Measurements from ENCODE around the gene LPAR5. TPM values are rescaled to one million over a fixed set of nuclear protein-coding genes. Genes with fewer than 3 reads are reported as not detected.

LPAR5 gene
- total RNA-seq, 2 donors from 2014 or later: 27.0 to 32.7 TPM

DNA sequence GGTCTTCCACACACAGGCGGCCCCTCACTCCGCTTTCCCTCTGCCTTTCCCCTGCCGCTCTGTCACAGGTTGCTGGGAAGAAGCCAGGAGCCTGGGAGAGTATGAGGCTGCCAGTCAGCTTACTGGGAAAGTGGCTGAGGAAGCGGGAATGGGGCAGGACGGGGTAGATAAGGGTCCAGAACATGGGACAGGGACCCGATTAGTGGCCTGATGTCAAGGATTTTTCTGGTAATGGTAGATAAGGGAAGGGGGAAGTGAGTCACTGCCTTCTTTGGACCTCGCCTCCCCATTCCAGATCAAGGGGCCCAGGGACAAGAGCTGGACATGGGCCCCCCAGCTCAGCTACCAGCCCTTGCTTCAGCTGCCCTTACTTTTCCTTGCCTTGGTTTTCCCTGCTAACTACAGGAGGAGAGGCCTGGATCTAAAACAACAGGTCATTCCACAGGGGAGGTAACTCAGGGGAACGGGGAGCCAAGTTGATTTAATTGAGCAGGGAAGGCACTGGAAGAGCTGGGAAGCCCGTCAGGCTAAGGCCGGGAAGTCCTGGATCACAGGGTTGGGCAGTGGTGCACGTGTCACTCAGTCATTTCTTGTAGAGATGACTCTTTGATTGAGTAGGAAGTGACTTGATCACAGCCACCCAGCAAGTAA lies 3.5 kb upstream of the LPAR5 start:
- no peaks in the 10 kb centered on the region for H3K4me1 ChIP-seq
- H3K4me3 ChIP-seq: no peak overlapping the region
- H3K27me3 ChIP-seq: no peaks in the 10 kb centered on the region
- no peak overlapping the region for H3K9ac ChIP-seq (ENCODE audit: low read depth in 2 of 2, low read length in 2 of 2)
- no peak for DNase-seq
- intact Hi-C loops (cut with DNase I): no loop called here
- TF ChIP-seq, protein P1, sequence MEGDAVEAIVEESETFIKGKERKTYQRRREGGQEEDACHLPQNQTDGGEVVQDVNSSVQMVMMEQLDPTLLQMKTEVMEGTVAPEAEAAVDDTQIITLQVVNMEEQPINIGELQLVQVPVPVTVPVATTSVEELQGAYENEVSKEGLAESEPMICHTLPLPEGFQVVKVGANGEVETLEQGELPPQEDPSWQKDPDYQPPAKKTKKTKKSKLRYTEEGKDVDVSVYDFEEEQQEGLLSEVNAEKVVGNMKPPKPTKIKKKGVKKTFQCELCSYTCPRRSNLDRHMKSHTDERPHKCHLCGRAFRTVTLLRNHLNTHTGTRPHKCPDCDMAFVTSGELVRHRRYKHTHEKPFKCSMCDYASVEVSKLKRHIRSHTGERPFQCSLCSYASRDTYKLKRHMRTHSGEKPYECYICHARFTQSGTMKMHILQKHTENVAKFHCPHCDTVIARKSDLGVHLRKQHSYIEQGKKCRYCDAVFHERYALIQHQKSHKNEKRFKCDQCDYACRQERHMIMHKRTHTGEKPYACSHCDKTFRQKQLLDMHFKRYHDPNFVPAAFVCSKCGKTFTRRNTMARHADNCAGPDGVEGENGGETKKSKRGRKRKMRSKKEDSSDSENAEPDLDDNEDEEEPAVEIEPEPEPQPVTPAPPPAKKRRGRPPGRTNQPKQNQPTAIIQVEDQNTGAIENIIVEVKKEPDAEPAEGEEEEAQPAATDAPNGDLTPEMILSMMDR (IDR thresholded peaks at IDR 0.05): no peak
- H3K36me3 ChIP-seq: no peaks in the 10 kb centered on the region
- H3K9me3 ChIP-seq: no peaks in the 10 kb centered on the region
- no peak overlapping the region for H3K27ac ChIP-seq

DNA sequence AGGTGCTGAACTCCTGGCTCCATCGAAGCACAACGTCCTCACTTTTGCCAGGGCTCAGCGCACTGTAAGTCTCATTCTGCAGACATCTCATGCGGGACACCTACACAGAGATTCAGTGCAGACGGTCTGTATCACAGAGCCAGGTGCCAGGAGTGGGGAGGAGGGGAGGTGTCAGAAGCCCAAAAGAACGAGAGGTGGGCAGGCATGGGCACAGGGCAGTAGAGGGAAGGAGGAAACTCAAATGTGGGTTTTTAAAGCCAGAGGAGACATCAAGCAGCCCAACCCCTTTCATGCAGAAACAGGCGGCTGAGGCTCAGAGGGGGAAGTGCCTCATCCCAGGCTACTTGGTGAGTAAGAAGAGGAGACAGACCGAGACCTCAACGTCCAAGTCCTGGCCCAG lies 2.5 kb upstream of the LPAR5 start:
- no peaks in the 10 kb centered on the region for H3K27me3 ChIP-seq
- H3K9me3 ChIP-seq: no peaks in the 10 kb centered on the region
- TF ChIP-seq, protein P1 (IDR thresholded peaks at IDR 0.05): no peak
- no peak for DNase-seq
- peak overlapping the region in 1 of 2 donors; percentile 23 for H3K9ac ChIP-seq (ENCODE audit: low read depth in 2 of 2, low read length in 2 of 2)
- no peaks in the 10 kb centered on the region for H3K36me3 ChIP-seq
- intact Hi-C loops (cut with DNase I): no loop called here
- H3K27ac ChIP-seq: no peak overlapping the region
- peaks cover 3% of the 10 kb centered on the region for H3K4me1 ChIP-seq
- H3K4me3 ChIP-seq: no peak overlapping the region

GRCh38 chr12:6635375-6635855 lies 344 bp downstream of the LPAR5 start:
- Histone ChIP-seq H3K9ac (ENCODE audit: low read depth in 2 of 2, low read length in 2 of 2) (peak overlapping the region; percentile 60 to 90), H3K27ac (peak overlapping the region; percentile 71), H3K4me1 (peaks cover 18% of the 10 kb centered on the region), H3K4me3 (peak overlapping the region; percentile 28), H3K36me3 (no peaks in the 10 kb centered on the region), H3K9me3 (no peaks in the 10 kb centered on the region), H3K27me3 (no peaks in the 10 kb centered on the region)
- peak; percentile 60 for DNase-seq
- intact Hi-C loops (cut with DNase I): no loop called here
- TF ChIP-seq, protein P1 (IDR thresholded peaks at IDR 0.05): no peak

DNA sequence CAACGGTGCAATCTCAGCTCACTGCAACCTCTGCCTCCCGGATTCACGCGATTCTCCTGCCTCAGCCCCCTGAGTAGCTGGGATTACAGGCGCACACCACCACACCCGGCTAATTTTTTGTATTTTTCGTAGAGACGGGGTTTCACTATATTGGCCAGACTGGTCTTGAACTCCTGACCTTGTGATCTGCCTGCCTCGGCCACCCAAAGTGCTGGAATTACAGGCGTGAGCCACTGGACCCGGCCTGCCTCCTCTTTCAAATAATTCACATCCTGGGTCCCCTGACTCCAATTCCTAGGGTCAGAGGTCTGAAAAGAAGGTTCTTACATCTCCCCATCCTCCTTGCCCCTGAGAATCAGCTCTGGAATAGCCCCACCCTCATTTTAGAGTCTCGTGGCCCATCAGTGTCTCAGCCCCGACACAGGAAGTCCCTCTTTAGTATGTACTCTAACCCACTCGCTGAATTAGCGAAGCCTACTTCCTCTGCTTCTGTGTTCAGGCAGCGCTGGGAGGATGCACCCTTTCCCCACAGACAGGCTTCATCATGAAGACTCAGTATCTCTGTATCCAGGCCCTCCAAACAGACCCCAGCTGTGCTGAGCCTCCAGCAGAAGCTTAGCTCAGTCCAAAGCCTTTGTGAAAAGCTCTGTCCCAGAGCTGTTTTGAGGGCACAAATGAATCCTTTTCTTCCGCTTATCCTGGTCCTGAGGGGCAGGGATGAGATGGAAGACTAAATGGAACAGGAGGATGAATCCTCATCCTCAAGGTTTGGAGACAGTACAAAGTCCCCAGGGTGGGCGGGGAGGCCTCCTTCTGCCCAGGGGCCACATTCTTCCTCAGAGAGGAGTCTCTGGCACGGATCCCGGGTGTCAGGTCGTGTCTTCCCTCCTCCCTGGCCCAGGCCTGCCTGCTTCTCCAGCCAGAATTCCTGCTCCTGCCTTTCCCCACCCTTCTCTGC lies 3.5 kb downstream of the LPAR5 start:
- Histone ChIP-seq H3K27ac (peak overlapping the region; percentile 86), H3K4me1 (peaks cover 18% of the 10 kb centered on the region), H3K36me3 (no peaks in the 10 kb centered on the region), H3K4me3 (no peak overlapping the region), H3K27me3 (no peaks in the 10 kb centered on the region), H3K9me3 (no peaks in the 10 kb centered on the region), H3K9ac (ENCODE audit: low read depth in 2 of 2, low read length in 2 of 2) (peak overlapping the region; percentile 45 to 82)
- intact Hi-C loops (cut with DNase I): no loop called here
- peak; percentile 71 for DNase-seq
- TF ChIP-seq, protein P1 (IDR thresholded peaks at IDR 0.05): no peak

GRCh38 chr12:6631549-6631961 lies 4.2 kb downstream of the LPAR5 start:
- Histone ChIP-seq H3K36me3 (no peaks in the 10 kb centered on the region), H3K27me3 (no peaks in the 10 kb centered on the region), H3K27ac (peak overlapping the region; percentile 86), H3K4me1 (peaks cover 18% of the 10 kb centered on the region), H3K9ac (ENCODE audit: low read depth in 2 of 2, low read length in 2 of 2) (peak overlapping the region; percentile 45 to 82), H3K9me3 (no peaks in the 10 kb centered on the region), H3K4me3 (no peak overlapping the region)
- DNase-seq: peak; percentile 90
- intact Hi-C loops (cut with DNase I): no loop called here
- TF ChIP-seq, protein P1 (IDR thresholded peaks at IDR 0.05): no peak
